Caco-2 (cell line): ENCODE measurements around the gene TTF1. TPM values are rescaled to one million over a fixed set of nuclear protein-coding genes. Genes with fewer than 3 reads are reported as not detected.
"Not testable (repeated sequence)": the region's sequence is repeated elsewhere in the genome, so short reads cannot be mapped to it uniquely, and the experiment has no call there.

Experiments used
- BruUV-seq: library from RNA; stranded (reverse); fragments of 400-500 nt; replicated peaks from 2 replicates; lab custom pipeline; 2021; lab: Mats Ljungman, UMichigan
- CTCF ChIA-PET: fragments of 300-600 bp; sonication (Branson Sonifier 250); formaldehyde crosslinking; loops from one replicate; lab custom pipeline; 2022; ENCODE audit warnings: antibody characterized with exemption; lab: Charles Lee
- POLR2A ChIA-PET: fragments of 300-600 bp; sonication (Branson Sonifier 250); formaldehyde crosslinking; loops from one replicate; lab custom pipeline; 2022; ENCODE audit warnings: antibody characterized with exemption; lab: Charles Lee
- DNase-seq, 2 experiments: peaks; one replicate each; pipeline versions ENCODE4 v3.0.0 to v3.0.0-alpha.2; 2020 to 2022
- H3K27me3 ChIP-seq: replicated peaks from 2 replicates; pipeline ENCODE4 v1.6.0; 2011; ENCODE audit warnings: low read length; ENCODE audit not compliant: control insufficient read depth, insufficient read depth
- H3K36me3 ChIP-seq: 2 replicates; pipeline ENCODE4 v1.5.1; 2011; ENCODE audit warnings: low read length; ENCODE audit not compliant: control insufficient read depth, insufficient read depth
- H3K4me1 ChIP-seq: fragments of 250-450 bp; sonication (Bioruptor Pico); 2 replicates; pipeline ENCODE4 v1.5.1; 2020; ENCODE audit warnings: mild to moderate bottlenecking
- H3K4me3 ChIP-seq: 2 replicates; pipeline ENCODE4 v1.5.1; 2011; ENCODE audit warnings: low read depth, mild to moderate bottlenecking, control low read depth, low read length
- H3K9me3 ChIP-seq: fragments of 250-450 bp; sonication (Bioruptor Pico); 2 replicates; pipeline ENCODE4 v1.5.1; 2020; ENCODE audit warnings: mild to moderate bottlenecking, moderate library complexity
- H3K27ac Mint-ChIP-seq: one replicate; pipeline ENCODE4 v1.8.0; 2022; ENCODE audit warnings: mixed read lengths; ENCODE audit not compliant: unreplicated experiment
- H3K27me3 Mint-ChIP-seq: one replicate; pipeline ENCODE4 v1.8.0; 2022; ENCODE audit warnings: mixed read lengths; ENCODE audit not compliant: insufficient read depth, unreplicated experiment
- H3K36me3 Mint-ChIP-seq: one replicate; pipeline ENCODE4 v1.8.0; 2022; ENCODE audit warnings: mild to moderate bottlenecking, mixed read lengths; ENCODE audit not compliant: insufficient read depth, unreplicated experiment
- H3K4me1 Mint-ChIP-seq: one replicate; pipeline ENCODE4 v1.8.0; 2022; ENCODE audit warnings: low read depth, mixed read lengths; ENCODE audit not compliant: unreplicated experiment
- H3K4me3 Mint-ChIP-seq: one replicate; pipeline ENCODE4 v1.8.0; 2022; ENCODE audit warnings: mild to moderate bottlenecking, moderate library complexity, mixed read lengths; ENCODE audit not compliant: unreplicated experiment
- H3K9me3 Mint-ChIP-seq: one replicate; pipeline ENCODE4 v1.8.0; 2022; ENCODE audit warnings: mixed read lengths; ENCODE audit not compliant: unreplicated experiment
- intact Hi-C: fragments of 100-400 bp; cut with micrococcal nuclease; formaldehyde crosslinking; loops from one replicate; pipeline ENCODE4 v1.10.0; 2022; ENCODE audit not compliant: unreplicated experiment
- total RNA-seq: library from RNA; stranded (reverse); gene quantifications from 2 replicates; pipeline ENCODE4 v1.2.3, GENCODE V29; 2022
- TF ChIP-seq, protein P1 (sequence below), 2 experiments: fragments of 200-600 bp in 1 of 2; IDR thresholded peaks; 1 replicate in 1 of 2; 2 replicates in 1 of 2; pipeline versions ENCODE4 v1.5.1 to v1.8.0; 2011 to 2022; ENCODE audit warnings: antibody characterized with exemption in 1 of 2, control low read depth in 1 of 2, inconsistent platforms in 1 of 2, low read depth in 1 of 2, low read length in 1 of 2, mild to moderate bottlenecking in 1 of 2, moderate library complexity in 1 of 2; ENCODE audit not compliant: insufficient read depth in 1 of 2, severe bottlenecking in 1 of 2, unreplicated experiment in 1 of 2

The TTF1 gene
- total RNA-seq, 1 experiment from 2014 or later, result 11.4 TPM

DNA sequence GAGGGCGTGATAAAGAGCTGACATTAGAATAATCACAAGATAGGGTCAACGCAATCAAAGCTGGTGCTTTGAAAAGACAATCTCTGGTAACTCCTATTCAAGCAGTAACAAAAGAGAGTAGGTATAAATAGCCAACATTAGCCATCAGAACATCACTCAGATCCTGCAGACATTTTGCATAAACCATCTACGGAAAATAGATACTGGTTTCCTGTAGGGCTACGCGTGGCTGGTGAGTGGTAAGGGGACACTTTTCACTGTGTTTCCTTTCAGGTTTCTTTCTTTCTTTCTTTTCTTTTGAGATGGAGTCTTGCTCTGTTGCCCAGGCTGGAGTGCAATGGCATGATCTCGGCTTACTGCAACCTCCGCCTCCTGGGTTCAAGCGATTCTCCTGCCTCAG lies 22.3 kb downstream of the TTF1 start:
- no peaks in the 10 kb centered on the region for H3K4me1 ChIP-seq
- no peak for DNase-seq
- Mint-ChIP-seq H3K4me3 (no peak overlapping the region), H3K4me1 (no peaks in the 10 kb centered on the region), H3K27ac (no peak overlapping the region), H3K9me3 (no peaks in the 10 kb centered on the region), H3K36me3 (peaks cover 61% of the 10 kb centered on the region), H3K27me3 (no peaks in the 10 kb centered on the region)
- H3K27me3 ChIP-seq, result no peaks in the 10 kb centered on the region
- H3K9me3 ChIP-seq, result no peaks in the 10 kb centered on the region
- no TSS peak for BruUV-seq
- ChIA-PET POLR2A (no interaction called here), CTCF (no interaction called here)
- H3K36me3 ChIP-seq, result no peaks in the 10 kb centered on the region; the same call in 1 of the 2 replicates
- TF ChIP-seq, protein P1, sequence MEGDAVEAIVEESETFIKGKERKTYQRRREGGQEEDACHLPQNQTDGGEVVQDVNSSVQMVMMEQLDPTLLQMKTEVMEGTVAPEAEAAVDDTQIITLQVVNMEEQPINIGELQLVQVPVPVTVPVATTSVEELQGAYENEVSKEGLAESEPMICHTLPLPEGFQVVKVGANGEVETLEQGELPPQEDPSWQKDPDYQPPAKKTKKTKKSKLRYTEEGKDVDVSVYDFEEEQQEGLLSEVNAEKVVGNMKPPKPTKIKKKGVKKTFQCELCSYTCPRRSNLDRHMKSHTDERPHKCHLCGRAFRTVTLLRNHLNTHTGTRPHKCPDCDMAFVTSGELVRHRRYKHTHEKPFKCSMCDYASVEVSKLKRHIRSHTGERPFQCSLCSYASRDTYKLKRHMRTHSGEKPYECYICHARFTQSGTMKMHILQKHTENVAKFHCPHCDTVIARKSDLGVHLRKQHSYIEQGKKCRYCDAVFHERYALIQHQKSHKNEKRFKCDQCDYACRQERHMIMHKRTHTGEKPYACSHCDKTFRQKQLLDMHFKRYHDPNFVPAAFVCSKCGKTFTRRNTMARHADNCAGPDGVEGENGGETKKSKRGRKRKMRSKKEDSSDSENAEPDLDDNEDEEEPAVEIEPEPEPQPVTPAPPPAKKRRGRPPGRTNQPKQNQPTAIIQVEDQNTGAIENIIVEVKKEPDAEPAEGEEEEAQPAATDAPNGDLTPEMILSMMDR (IDR thresholded peaks at IDR 0.05; ENCODE audit: insufficient read depth in 1 of 2, low read depth in 1 of 2, low read length in 1 of 2, severe bottlenecking in 1 of 2, unreplicated experiment in 1 of 2), result no peak
- no peak overlapping the region for H3K4me3 ChIP-seq
- intact Hi-C loops, result no loop called here

GRCh38 chr9:132383462-132383883 lies 23.2 kb downstream of the TTF1 start:
- no peaks in the 10 kb centered on the region for H3K4me1 Mint-ChIP-seq
- intact Hi-C loops, result no loop called here
- ChIA-PET POLR2A (interaction anchor here (0.6 kb wide), 1 partner anchor 307 kb away, joined by 4 read pairs; no protein-coding TSS in a partner anchor), CTCF (no interaction called here)
- TF ChIP-seq, protein P1 (IDR thresholded peaks at IDR 0.05; ENCODE audit: insufficient read depth in 1 of 2, low read depth in 1 of 2, low read length in 1 of 2, severe bottlenecking in 1 of 2, unreplicated experiment in 1 of 2), result no peak
- no peaks in the 10 kb centered on the region for H3K27me3 Mint-ChIP-seq
- no peak overlapping the region for H3K4me3 Mint-ChIP-seq
- no peak overlapping the region for H3K4me3 ChIP-seq
- no TSS peak for BruUV-seq
- DNase-seq, result no peak
- peaks cover 57% of the 10 kb centered on the region for H3K36me3 Mint-ChIP-seq
- no peaks in the 10 kb centered on the region for H3K9me3 Mint-ChIP-seq
- peaks cover 2% of the 10 kb centered on the region; the same call in 1 of the 2 replicates for H3K36me3 ChIP-seq
- H3K4me1 ChIP-seq, result no peaks in the 10 kb centered on the region
- no peaks in the 10 kb centered on the region for H3K27me3 ChIP-seq
- H3K27ac Mint-ChIP-seq, result no peak overlapping the region
- no peaks in the 10 kb centered on the region for H3K9me3 ChIP-seq

DNA sequence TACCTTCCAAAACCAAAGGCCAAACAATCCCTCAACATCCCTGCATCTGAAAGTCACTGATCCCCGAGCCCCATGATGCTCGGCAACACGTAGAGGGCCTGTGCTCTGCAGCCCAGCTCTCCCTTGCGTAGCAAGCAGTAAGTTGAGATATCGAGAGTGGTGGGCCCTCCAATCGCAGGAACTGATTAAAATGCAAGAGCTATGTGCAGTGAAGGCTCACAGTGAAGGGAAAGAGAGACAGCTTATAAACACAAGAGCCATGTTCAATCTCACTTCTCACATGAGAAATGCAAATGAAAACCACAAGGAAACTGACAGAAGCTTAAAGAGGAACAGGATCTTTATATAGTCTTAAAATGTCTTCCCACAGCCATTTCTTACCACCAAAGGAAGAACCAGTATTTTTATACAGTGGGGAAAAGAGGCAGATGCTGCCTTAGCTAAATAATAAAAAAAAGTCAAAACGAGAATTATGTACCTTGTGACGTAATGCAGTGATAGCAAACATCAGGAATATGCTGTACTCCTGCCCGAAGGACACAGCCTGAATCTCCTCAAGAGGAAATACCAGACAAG lies 24.6 kb downstream of the TTF1 start:
- Mint-ChIP-seq H3K27me3 (no peaks in the 10 kb centered on the region), H3K36me3 (peaks cover 42% of the 10 kb centered on the region), H3K9me3 (no peaks in the 10 kb centered on the region), H3K4me3 (no peak overlapping the region), H3K27ac (no peak overlapping the region), H3K4me1 (no peaks in the 10 kb centered on the region)
- ChIA-PET CTCF (no interaction called here), POLR2A (no interaction called here)
- H3K4me3 ChIP-seq, result no peak overlapping the region
- TF ChIP-seq, protein P1 (IDR thresholded peaks at IDR 0.05; ENCODE audit: insufficient read depth in 1 of 2, low read depth in 1 of 2, low read length in 1 of 2, severe bottlenecking in 1 of 2, unreplicated experiment in 1 of 2), result no peak
- no peak for DNase-seq
- intact Hi-C loops, result no loop called here
- no peaks in the 10 kb centered on the region for H3K9me3 ChIP-seq
- BruUV-seq, result no TSS peak
- no peaks in the 10 kb centered on the region for H3K4me1 ChIP-seq
- no peaks in the 10 kb centered on the region for H3K27me3 ChIP-seq
- H3K36me3 ChIP-seq, result peaks cover 7% of the 10 kb centered on the region

GRCh38 chr9:132378416-132378815 lies 28.2 kb downstream of the TTF1 start:
- H3K4me3 ChIP-seq, H3K4me1 ChIP-seq, H3K4me3 Mint-ChIP-seq, CTCF ChIA-PET, H3K9me3 ChIP-seq, H3K27ac Mint-ChIP-seq, H3K36me3 ChIP-seq, BruUV-seq, H3K27me3 ChIP-seq, POLR2A ChIA-PET, intact Hi-C loops, H3K27me3 Mint-ChIP-seq, DNase-seq, H3K4me1 Mint-ChIP-seq, H3K9me3 Mint-ChIP-seq: not testable (repeated sequence)
- H3K36me3 Mint-ChIP-seq, result peaks cover 18% of the 10 kb centered on the region

- H3K36me3 ChIP-seq, H3K9me3 ChIP-seq, H3K4me3 ChIP-seq, BruUV-seq, DNase-seq, H3K4me1 ChIP-seq, H3K4me3 Mint-ChIP-seq, H3K27ac Mint-ChIP-seq, intact Hi-C loops, H3K4me1 Mint-ChIP-seq, H3K27me3 Mint-ChIP-seq, H3K9me3 Mint-ChIP-seq, POLR2A ChIA-PET, CTCF ChIA-PET, H3K27me3 ChIP-seq: not testable (repeated sequence)
- peaks cover 16% of the 10 kb centered on the region for H3K36me3 Mint-ChIP-seq
These were observed 28.9 kb downstream of the TTF1 start for GRCh38 chr9:132377769-132378168.
